Stomach (tissue), 9 donors: Measurements from ENCODE around the gene TMTC2. TPM values are rescaled to one million over a fixed set of nuclear protein-coding genes. Genes with fewer than 3 reads are reported as not detected.

ENCODE experiments used
- DNase-seq, 2 donors: peaks; one replicate each; pipeline versions ENCODE4 v3.0.0 to v3.0.0-alpha.2; 2013 to 2019
- H3K27ac ChIP-seq, 5 donors: fragments of 200-600 bp in 4 of 5; sonication (generic) in 4 of 5; one replicate each; pipeline ENCODE4 v1.5.1; 2013 to 2019; ENCODE audit warnings: mild to moderate bottlenecking in 1 of 5, moderate library complexity in 1 of 5
- H3K27me3 ChIP-seq, 3 donors: fragments of 200-600 bp; sonication (generic); one replicate each; pipeline ENCODE4 v1.5.1; 2017 to 2019; ENCODE audit warnings: mixed run types in 1 of 3
- H3K36me3 ChIP-seq, 4 donors: fragments of 200-600 bp; sonication (generic); 1 replicate in 3 of 4; 2 replicates in 1 of 4; pipeline ENCODE4 v1.5.1; 2016 to 2019
- H3K4me1 ChIP-seq, 4 donors: fragments of 200-600 bp; sonication (generic); one replicate each; pipeline ENCODE4 v1.5.1; 2016 to 2019
- H3K4me3 ChIP-seq, 4 donors: fragments of 200-600 bp; sonication (generic) in 3 of 4; one replicate each; pipeline ENCODE4 v1.5.1; 2016 to 2019; ENCODE audit warnings: mild to moderate bottlenecking in 1 of 4
- H3K9me3 ChIP-seq, 4 donors: fragments of 200-600 bp; sonication (generic); one replicate each; pipeline ENCODE4 v1.5.1; 2016 to 2019
- EP300 ChIP-seq: sonication (generic); formaldehyde crosslinking; IDR thresholded peaks from one replicate; pipeline ENCODE4 v1.6.1; 2017; ENCODE audit warnings: antibody characterized with exemption
- POLR2A ChIP-seq, 4 donors: fragments of 450-650 bp; IDR thresholded peaks; one replicate each; pipeline ENCODE4 v1.6.1; 2016; ENCODE audit warnings: antibody characterized with exemption in 4 of 4, control low read depth in 2 of 4, mild to moderate bottlenecking in 1 of 4, moderate library complexity in 1 of 4
- POLR2AphosphoS5 ChIP-seq, 3 donors: sonication (generic); formaldehyde crosslinking; IDR thresholded peaks; one replicate each; pipeline ENCODE4 v1.6.1; 2016; ENCODE audit warnings: antibody characterized with exemption in 3 of 3
- WGBS, 5 donors: extraction: QIAGEN DNeasy Blood & Tissue Kit in 3 of 5; methylation state at CpG; one replicate each; pipeline versions ENCODE4 v1.1.5 to v1.1.7; 2013 to 2018; 5-methylcytosine and 5-hydroxymethylcytosine counted together
- intact Hi-C: fragments of 100-400 bp; cut with DNase I; formaldehyde crosslinking; loops from one replicate; pipeline ENCODE4 v1.15.1; 2023; ENCODE audit warnings: low total_unique reads
- polyA plus RNA-seq, 3 donors: library from polyadenylated mRNA; stranded (reverse); fragments of 200-250 nt; gene quantifications; one replicate each; pipeline ENCODE4 v1.2.3, GENCODE V29; 2013
- total RNA-seq, 5 donors: library from RNA; depleted of rRNA; stranded (reverse); fragments of >200 nt; gene quantifications; one replicate each; pipeline versions ENCODE4 v1.1.0 to v1.2.3, GENCODE V29; 2014 to 2016
- TF ChIP-seq, protein P1 (sequence below), 7 experiments: fragments of 450-650 bp in 4 of 7; fragments of 200-600 bp in 3 of 7; sonication (generic) in 3 of 7; IDR thresholded peaks; one replicate each; pipeline ENCODE4 v1.5.1; 2016 to 2019; ENCODE audit warnings: antibody characterized with exemption in 7 of 7, control low read depth in 2 of 7, mild to moderate bottlenecking in 1 of 7
- donor health status: healthy with polysubstance abuse.
- donor health status: Bipolar disorder and iron deficiency.
- donor health status: healthy.

TMTC2 gene
- total and polyA plus RNA-seq, 8 donors = 6.1 to 60.0 (median 27.5) TPM

DNA sequence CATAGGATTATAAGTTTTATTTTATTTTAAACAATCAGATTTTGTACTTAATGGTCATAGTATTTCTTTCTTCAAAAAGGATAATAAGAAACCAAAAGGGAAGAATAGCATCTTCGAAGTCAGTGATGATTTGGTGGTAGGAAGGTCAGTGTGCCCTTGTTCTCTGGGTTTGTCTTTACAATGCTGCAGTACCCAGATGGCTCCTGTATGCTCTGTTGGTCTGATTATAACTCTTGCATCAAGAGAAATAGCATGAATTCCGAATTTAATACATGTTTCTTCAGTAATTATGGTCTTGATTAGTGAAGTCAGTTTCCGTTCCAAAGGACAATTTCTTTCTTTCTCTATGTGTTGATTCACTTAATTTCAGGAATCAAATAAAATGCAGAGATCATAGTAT, 180.2 kb downstream of the TMTC2 start:
- no peak for DNase-seq
- Histone ChIP-seq H3K36me3 (no peaks in the 10 kb centered on the region), H3K4me3 (no peak overlapping the region), H3K27me3 (no peaks in the 10 kb centered on the region), H3K9me3 (no peaks in the 10 kb centered on the region), H3K27ac (no peak overlapping the region), H3K4me1 (peaks cover 3 to 33% (median 12%) of the 10 kb centered on the region in 4 donors)
- WGBS, 5 donors = 89 to 94% (median 89%) methylated on average over 3 of the region's 3 CpGs
- intact Hi-C loops = no loop called here
- TF ChIP-seq, protein P1, sequence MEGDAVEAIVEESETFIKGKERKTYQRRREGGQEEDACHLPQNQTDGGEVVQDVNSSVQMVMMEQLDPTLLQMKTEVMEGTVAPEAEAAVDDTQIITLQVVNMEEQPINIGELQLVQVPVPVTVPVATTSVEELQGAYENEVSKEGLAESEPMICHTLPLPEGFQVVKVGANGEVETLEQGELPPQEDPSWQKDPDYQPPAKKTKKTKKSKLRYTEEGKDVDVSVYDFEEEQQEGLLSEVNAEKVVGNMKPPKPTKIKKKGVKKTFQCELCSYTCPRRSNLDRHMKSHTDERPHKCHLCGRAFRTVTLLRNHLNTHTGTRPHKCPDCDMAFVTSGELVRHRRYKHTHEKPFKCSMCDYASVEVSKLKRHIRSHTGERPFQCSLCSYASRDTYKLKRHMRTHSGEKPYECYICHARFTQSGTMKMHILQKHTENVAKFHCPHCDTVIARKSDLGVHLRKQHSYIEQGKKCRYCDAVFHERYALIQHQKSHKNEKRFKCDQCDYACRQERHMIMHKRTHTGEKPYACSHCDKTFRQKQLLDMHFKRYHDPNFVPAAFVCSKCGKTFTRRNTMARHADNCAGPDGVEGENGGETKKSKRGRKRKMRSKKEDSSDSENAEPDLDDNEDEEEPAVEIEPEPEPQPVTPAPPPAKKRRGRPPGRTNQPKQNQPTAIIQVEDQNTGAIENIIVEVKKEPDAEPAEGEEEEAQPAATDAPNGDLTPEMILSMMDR (IDR thresholded peaks at IDR 0.05) = no peak
- TF ChIP-seq POLR2A (IDR thresholded peaks at IDR 0.05) (no peak), EP300 (no peak)

GRCh38 chr12:82867762-82868500, 181.2 kb downstream of the TMTC2 start:
- no peak for TF ChIP-seq EP300
- TF ChIP-seq POLR2A (IDR thresholded peaks at IDR 0.05) = no peak
- no peak for TF ChIP-seq POLR2AphosphoS5 (IDR thresholded peaks at IDR 0.05)
- TF ChIP-seq, protein P1 (IDR thresholded peaks at IDR 0.05) = no peak
- intact Hi-C loops = no loop called here
- Histone ChIP-seq H3K27ac (no peak overlapping the region), H3K9me3 (no peaks in the 10 kb centered on the region), H3K4me3 (no peak overlapping the region), H3K4me1 (peaks cover 3 to 33% (median 12%) of the 10 kb centered on the region in 4 donors), H3K27me3 (no peaks in the 10 kb centered on the region), H3K36me3 (no peaks in the 10 kb centered on the region)
- 68 to 75% (median 72%) methylated on average over 6 of the region's 6 CpGs for WGBS, 5 donors
- DNase-seq = no peak

GRCh38 chr12:82870771-82871377, 184.2 kb downstream of the TMTC2 start:
- Histone ChIP-seq H3K4me1 (peaks cover 3 to 35% (median 22%) of the 10 kb centered on the region in 4 donors), H3K27me3 (no peaks in the 10 kb centered on the region), H3K4me3 (no peak overlapping the region), H3K27ac (peak overlapping the region in 1 of 5 donors; percentile 18), H3K9me3 (no peaks in the 10 kb centered on the region), H3K36me3 (no peaks in the 10 kb centered on the region)
- no peak for DNase-seq
- TF ChIP-seq EP300 (no peak), POLR2A (IDR thresholded peaks at IDR 0.05) (no peak), POLR2AphosphoS5 (IDR thresholded peaks at IDR 0.05) (no peak)
- TF ChIP-seq, protein P1 (IDR thresholded peaks at IDR 0.05) = no peak
- intact Hi-C loops = no loop called here

DNA sequence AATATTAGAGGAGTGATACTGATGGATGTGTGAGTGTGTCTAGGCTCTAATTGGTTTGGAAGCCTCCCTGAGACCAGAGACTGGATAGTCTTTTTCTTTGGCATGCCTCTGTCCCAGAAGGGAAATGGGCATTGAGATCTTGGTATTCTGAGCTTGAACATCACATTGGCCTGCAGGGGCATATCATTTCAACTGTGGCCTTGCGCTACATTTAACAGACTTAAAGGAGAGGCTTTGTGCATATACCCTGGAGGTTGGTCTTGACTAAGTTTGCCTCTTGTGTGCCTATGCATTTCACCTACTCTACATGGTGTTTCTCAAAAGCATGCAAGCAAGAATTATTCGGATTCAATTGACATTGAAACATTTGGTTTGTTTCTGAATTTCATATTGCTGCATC, 185.4 kb downstream of the TMTC2 start:
- Histone ChIP-seq H3K27me3 (no peaks in the 10 kb centered on the region), H3K4me1 (peaks cover 3 to 35% (median 20%) of the 10 kb centered on the region in 4 donors), H3K27ac (no peak overlapping the region), H3K4me3 (no peak overlapping the region), H3K9me3 (no peaks in the 10 kb centered on the region), H3K36me3 (no peaks in the 10 kb centered on the region)
- TF ChIP-seq POLR2AphosphoS5 (IDR thresholded peaks at IDR 0.05) = no peak
- TF ChIP-seq EP300 = no peak
- TF ChIP-seq, protein P1 (IDR thresholded peaks at IDR 0.05) = no peak
- TF ChIP-seq POLR2A (IDR thresholded peaks at IDR 0.05) = no peak
- no peak for DNase-seq
- intact Hi-C loops = no loop called here
- WGBS, 5 donors = 87 to 98% (median 94%) methylated on average over 2 of the region's 2 CpGs
